Measurements from ENCODE around the gene PRG2. TPM values are rescaled to one million over a fixed set of nuclear protein-coding genes. Genes with fewer than 3 reads are reported as not detected.

The PRG2 gene
- total and polyA plus RNA-seq, 2 of the 4 experiments (the other 2 are of a cell fraction), result not detected

GRCh38 chr11:57348636-57349313, 41.7 kb downstream of the PRG2 start (continued):
- TF ChIP-seq RAD21 (IDR thresholded peaks at IDR 0.05; ENCODE audit: low read length) (no peak), RFX5 (IDR thresholded peaks at IDR 0.05; ENCODE audit: low read depth, low read length) (no peak), RCOR1 (IDR thresholded peaks at IDR 0.05; ENCODE audit: insufficient replicate concordance, low read length) (no peak), MAFK (IDR thresholded peaks at IDR 0.05; ENCODE audit: low read depth, low read length) (no peak), FOS (IDR thresholded peaks at IDR 0.05; ENCODE audit: low read depth, low read length) (no peak), SMC3 (IDR thresholded peaks at IDR 0.05; ENCODE audit: low read depth, low read length) (no peak)

GRCh38 chr11:57348052-57348451, 42.4 kb downstream of the PRG2 start:
- no CpG with 5 or more reads among the region's 7 CpGs for WGBS, 2 experiments (ENCODE audit: extremely low coverage in 2 of 2, insufficient read length in 1 of 2)
- H3K14ac ChIP-seq (replicated peaks; ENCODE audit: low read depth, low read length), result no peak overlapping the region
- no peak overlapping the region for H3K18ac ChIP-seq (ENCODE audit: low read depth, low read length)
- POLR2A ChIA-PET (ENCODE audit: unreplicated experiment), result no interaction called here
- H4K5ac ChIP-seq (ENCODE audit: low read depth, low read length), result no peak overlapping the region
- no peak overlapping the region for H3K56ac ChIP-seq (ENCODE audit: extremely low read depth, insufficient read depth, low read length)
- no peak overlapping the region for H3K27ac ChIP-seq (ENCODE audit: insufficient read depth, low read length)
- H3K27me3 ChIP-seq (ENCODE audit: control insufficient read depth, insufficient read depth, low read length), result peaks cover 9% of the 10 kb centered on the region
- H2BK120ac ChIP-seq (ENCODE audit: low read depth, low read length), result no peak overlapping the region
- no peak overlapping the region for H4K91ac ChIP-seq (ENCODE audit: insufficient read depth, low read depth, low read length)
- no peak overlapping the region for H2AFZ ChIP-seq (replicated peaks; ENCODE audit: low read length, poor library complexity)
- intact Hi-C loops (cut with micrococcal nuclease) (loop anchor here (10.0 kb wide), 1 partner anchor 1177 kb away; no protein-coding TSS in a partner anchor), in situ Hi-C loops (cut with MboI; ENCODE audit: low sequenced_read_pairs) (no loop called here), dilution Hi-C loops (cut with HindIII; ENCODE audit: low sequenced_read_pairs, unreplicated experiment) (no loop called here)
- H3K4me1 ChIP-seq (ENCODE audit: control insufficient read depth, insufficient read depth, low read length), result peaks cover 2% of the 10 kb centered on the region; the same call in 1 of the 2 replicates
- no peak for TF ChIP-seq USF2 (IDR thresholded peaks at IDR 0.05; ENCODE audit: low read depth, low read length)
- TF ChIP-seq RFX5 (IDR thresholded peaks at IDR 0.05; ENCODE audit: low read depth, low read length), result no peak
- TF ChIP-seq NFE2L2 (IDR thresholded peaks at IDR 0.05; ENCODE audit: low read depth, low read length), result no peak
- no peak for TF ChIP-seq POLR2A (IDR thresholded peaks at IDR 0.05; ENCODE audit: low read depth, low read length)
- TF ChIP-seq SMC3 (IDR thresholded peaks at IDR 0.05; ENCODE audit: low read depth, low read length), result no peak
- no peak for TF ChIP-seq MXI1 (IDR thresholded peaks at IDR 0.05; ENCODE audit: borderline replicate concordance, low read depth, low read length)
- TF ChIP-seq RCOR1 (IDR thresholded peaks at IDR 0.05; ENCODE audit: insufficient replicate concordance, low read length), result no peak
- TF ChIP-seq FOS (IDR thresholded peaks at IDR 0.05; ENCODE audit: low read depth, low read length), result no peak
- TF ChIP-seq MAFK (IDR thresholded peaks at IDR 0.05; ENCODE audit: low read depth, low read length), result no peak
- no peak for TF ChIP-seq CTCF (conservative IDR thresholded peaks at IDR 0.05; ENCODE audit: low read depth, low read length)
- no peak for DNase-seq
- no peaks in the 10 kb centered on the region for H3K79me1 ChIP-seq (ENCODE audit: low read depth in 1 of 2, low read length in 2 of 2)
- H3K9me1 ChIP-seq (ENCODE audit: insufficient read depth, low read length), result no peaks in the 10 kb centered on the region
- H4K8ac ChIP-seq (ENCODE audit: low read depth in 2 of 2, low read length in 2 of 2), result no peak overlapping the region
- H3K23ac ChIP-seq (ENCODE audit: low read depth, low read length), result no peak overlapping the region
- H3K4me2 ChIP-seq (ENCODE audit: low read depth, low read length), result no peak overlapping the region
- no peak overlapping the region for H2BK5ac ChIP-seq (ENCODE audit: low read depth, low read length, poor library complexity, severe bottlenecking)
- H3K36me3 ChIP-seq (ENCODE audit: control insufficient read depth, insufficient read depth, low read length), result no peaks in the 10 kb centered on the region
- H3K4me3 ChIP-seq (ENCODE audit: insufficient read depth, low read depth, low read length), result no peak overlapping the region
- H4K20me1 ChIP-seq (ENCODE audit: insufficient read depth, low read length), result no peaks in the 10 kb centered on the region
- no peak overlapping the region for H2AK9ac ChIP-seq (replicated peaks; ENCODE audit: low read depth, low read length, poor library complexity)
- no peak overlapping the region for H2AK5ac ChIP-seq (ENCODE audit: low read depth, low read length)
- CTCF ChIA-PET, result no interaction called here
- no peak overlapping the region for H3K9ac ChIP-seq (ENCODE audit: low read depth, low read length)
- ATAC-seq (ENCODE audit: low read depth), result no peak; the same call in 1 of the 2 replicates
- H2BK15ac ChIP-seq (ENCODE audit: low read depth, low read length), result no peak overlapping the region
- H3K9me3 ChIP-seq (ENCODE audit: control insufficient read depth, insufficient read depth, low read length), result peaks cover 5% of the 10 kb centered on the region; the same call in 1 of the 2 replicates
- no peak overlapping the region for H3K4ac ChIP-seq (ENCODE audit: low read depth, low read length)
- no TSS peak for BruUV-seq (replicated peaks)
- H2BK20ac ChIP-seq (ENCODE audit: low read depth, low read length), result no peak overlapping the region
